MM.1S (cell line): ENCODE results near the gene TSPAN9.

Experiments
- DNase-seq: peaks from one replicate; pipeline ENCODE4 v3.0.0-alpha.2; 2015
- H2AFZ ChIP-seq: fragments of 300-600 bp; sonication (generic); 2 replicates; pipeline ENCODE4 v1.6.0; 2016; ENCODE audit warnings: antibody characterized with exemption, low read length
- H3F3A ChIP-seq: fragments of 300-600 bp; sonication (generic); 2 replicates; pipeline ENCODE4 v1.6.1; 2016; ENCODE audit warnings: mild to moderate bottlenecking, antibody characterized with exemption, low read length, moderate library complexity, mixed read lengths; ENCODE audit not compliant: insufficient read depth
- H3K27ac ChIP-seq: fragments of 300-600 bp; sonication (generic); 2 replicates; pipeline ENCODE4 v1.5.1; 2016; ENCODE audit warnings: mild to moderate bottlenecking, low read length
- H3K27me3 ChIP-seq: fragments of 300-600 bp; sonication (generic); replicated peaks from 2 replicates; pipeline ENCODE4 v1.6.0; 2016; ENCODE audit warnings: low read length; ENCODE audit not compliant: insufficient read depth
- H3K36me3 ChIP-seq: fragments of 300-600 bp; sonication (generic); replicated peaks from 2 replicates; pipeline ENCODE4 v1.6.1; 2016; ENCODE audit warnings: mild to moderate bottlenecking, low read length, mixed read lengths; ENCODE audit not compliant: insufficient read depth
- H3K4me1 ChIP-seq: fragments of 300-600 bp; sonication (generic); 2 replicates; pipeline ENCODE4 v1.6.1; 2016; ENCODE audit warnings: low read length, mixed read lengths
- H3K4me2 ChIP-seq: fragments of 300-600 bp; sonication (generic); 2 replicates; pipeline ENCODE4 v1.6.0; 2016; ENCODE audit warnings: low read depth, low read length
- H3K4me3 ChIP-seq: fragments of 300-600 bp; sonication (generic); 2 replicates; pipeline ENCODE4 v1.5.1; 2016; ENCODE audit warnings: low read length, mixed read lengths
- H3K79me2 ChIP-seq: fragments of 300-600 bp; sonication (generic); 2 replicates; pipeline ENCODE4 v1.6.1; 2016; ENCODE audit warnings: mixed run types, low read length, mixed read lengths
- H3K9ac ChIP-seq: fragments of 300-600 bp; sonication (generic); 2 replicates; pipeline ENCODE4 v1.6.1; 2016; ENCODE audit warnings: low read length, mixed read lengths
- H3K9me2 ChIP-seq: fragments of 300-600 bp; sonication (generic); replicated peaks from 2 replicates; pipeline ENCODE4 v1.6.1; 2016; ENCODE audit warnings: mild to moderate bottlenecking, low read length, mixed read lengths; ENCODE audit not compliant: insufficient read depth
- H3K9me3 ChIP-seq: fragments of 300-600 bp; sonication (generic); replicated peaks from 2 replicates; pipeline ENCODE4 v1.6.1; 2016; ENCODE audit warnings: mild to moderate bottlenecking, low read length, mixed read lengths; ENCODE audit not compliant: insufficient read depth
- H4K20me1 ChIP-seq: fragments of 300-600 bp; sonication (generic); 2 replicates; pipeline ENCODE4 v1.6.1; 2016; ENCODE audit warnings: mild to moderate bottlenecking, low read length, moderate library complexity, mixed read lengths; ENCODE audit not compliant: insufficient read depth
- CTCF ChIP-seq: fragments of 300-600 bp; sonication (generic); IDR thresholded peaks from 2 replicates; pipeline ENCODE4 v1.5.1; 2016; ENCODE audit warnings: antibody characterized with exemption, low read length, mixed read lengths
- EZH2 ChIP-seq: fragments of 300-600 bp; sonication (generic); optimal IDR thresholded peaks from 2 replicates; pipeline ENCODE3; 2017; ENCODE audit warnings: low read depth, mild to moderate bottlenecking, antibody characterized with exemption, low read length, mixed read lengths
- EZH2phosphoT487 ChIP-seq: fragments of 300-600 bp; sonication (generic); IDR thresholded peaks from 2 replicates; pipeline ENCODE4 v1.6.1; 2018; ENCODE audit warnings: antibody characterized with exemption, low read length

Gene TSPAN9

GRCh38 chr12:3114671-3115070 is 37.5 kb downstream of the TSPAN9 start:
- H3K9me2 ChIP-seq: no peaks in the 10 kb centered on the region
- H2AFZ ChIP-seq: no peak overlapping the region
- no peaks in the 10 kb centered on the region for H3F3A ChIP-seq
- no peaks in the 10 kb centered on the region for H3K79me2 ChIP-seq
- H3K4me1 ChIP-seq: no peaks in the 10 kb centered on the region
- no peak for TF ChIP-seq CTCF
- TF ChIP-seq EZH2: no peak
- TF ChIP-seq EZH2phosphoT487: no peak
- H3K9me3 ChIP-seq: no peaks in the 10 kb centered on the region
- no peak for DNase-seq
- no peak overlapping the region for H3K27ac ChIP-seq
- H3K27me3 ChIP-seq: peaks cover 89% of the 10 kb centered on the region
- no peak overlapping the region for H3K9ac ChIP-seq
- H4K20me1 ChIP-seq: no peaks in the 10 kb centered on the region
- H3K36me3 ChIP-seq: no peaks in the 10 kb centered on the region
- no peak overlapping the region for H3K4me3 ChIP-seq
- H3K4me2 ChIP-seq: no peak overlapping the region

- H3K9me3 ChIP-seq: no peaks in the 10 kb centered on the region
- H2AFZ ChIP-seq: no peak overlapping the region
- H3K9ac ChIP-seq: no peak overlapping the region
Measured at GRCh38 chr12:3115078-3115477, 37.9 kb downstream of the TSPAN9 start.

GRCh38 chr12:3116106-3116844 is 39.1 kb downstream of the TSPAN9 start:
- H3K4me2 ChIP-seq: no peak overlapping the region
- no peaks in the 10 kb centered on the region for H4K20me1 ChIP-seq
- peaks cover 88% of the 10 kb centered on the region for H3K27me3 ChIP-seq
- H3K4me3 ChIP-seq: no peak overlapping the region
- no peaks in the 10 kb centered on the region for H3K36me3 ChIP-seq
- no peak for DNase-seq
- H3K27ac ChIP-seq: no peak overlapping the region
- no peaks in the 10 kb centered on the region for H3K9me2 ChIP-seq
- no peaks in the 10 kb centered on the region for H3F3A ChIP-seq
- no peaks in the 10 kb centered on the region for H3K4me1 ChIP-seq
- H2AFZ ChIP-seq: no peak overlapping the region
- H3K79me2 ChIP-seq: no peaks in the 10 kb centered on the region
- H3K9ac ChIP-seq: no peak overlapping the region
- H3K9me3 ChIP-seq: no peaks in the 10 kb centered on the region
- no peak for TF ChIP-seq EZH2phosphoT487
- TF ChIP-seq CTCF: no peak

More at GRCh38 chr12:3115078-3115477, 37.9 kb downstream of the TSPAN9 start:
- Histone ChIP-seq H3K9me2 (no peaks in the 10 kb centered on the region), H3K36me3 (no peaks in the 10 kb centered on the region), H4K20me1 (no peaks in the 10 kb centered on the region), H3F3A (no peaks in the 10 kb centered on the region), H3K4me3 (no peak overlapping the region), H3K27me3 (peaks cover 89% of the 10 kb centered on the region), H3K4me2 (no peak overlapping the region), H3K4me1 (no peaks in the 10 kb centered on the region), H3K79me2 (no peaks in the 10 kb centered on the region), H3K27ac (no peak overlapping the region)
- TF ChIP-seq EZH2: no peak
- no peak for TF ChIP-seq CTCF
- TF ChIP-seq EZH2phosphoT487: no peak
- DNase-seq: no peak
